ENCODE measurements around the gene LRRC43.
A peak's percentile ranks its signal among the peaks of the same experiment; 100 is the strongest.

The LRRC43 gene

DNA sequence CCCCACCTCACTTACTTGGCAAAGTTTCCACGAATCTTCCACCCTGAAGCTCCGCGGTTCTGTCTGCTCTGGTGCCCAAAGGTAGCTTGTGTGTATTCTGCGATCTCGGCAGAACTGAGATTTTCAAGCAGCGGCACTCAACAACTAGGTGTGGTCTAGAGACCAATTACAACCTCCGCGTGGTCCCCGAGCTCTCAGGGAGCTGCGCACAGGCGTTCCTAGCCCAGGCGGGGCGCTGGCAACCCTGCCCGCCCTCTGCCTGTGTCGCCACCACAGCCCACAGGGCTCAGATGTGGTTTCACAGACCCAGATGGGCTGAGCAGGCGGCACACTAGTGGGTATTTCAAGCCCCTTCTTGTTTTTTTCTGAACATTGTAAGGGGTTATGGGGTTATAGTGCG is 44.4 kb downstream of the LRRC43 start:
- peak; percentile 30 for DNase-seq

DNA sequence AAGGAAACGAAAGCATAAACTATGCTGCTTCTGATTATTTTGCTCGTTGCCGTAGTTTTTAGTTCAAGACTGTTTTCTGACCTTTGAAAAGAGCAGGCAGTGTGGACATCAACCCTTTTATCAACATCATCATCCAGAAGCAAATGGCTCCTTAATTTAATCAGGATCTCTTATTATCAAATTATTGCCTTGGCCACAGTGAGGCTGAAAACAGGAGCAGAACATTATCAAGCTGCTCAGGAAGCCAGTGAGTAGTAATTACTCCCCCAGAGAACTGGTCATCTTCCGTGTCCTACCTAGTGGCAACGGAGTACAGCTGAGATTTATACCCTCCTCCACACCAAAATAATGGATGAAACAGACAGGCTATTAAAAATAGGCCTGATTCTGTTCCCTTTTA is 45.2 kb downstream of the LRRC43 start:
- no peak for DNase-seq

DNA sequence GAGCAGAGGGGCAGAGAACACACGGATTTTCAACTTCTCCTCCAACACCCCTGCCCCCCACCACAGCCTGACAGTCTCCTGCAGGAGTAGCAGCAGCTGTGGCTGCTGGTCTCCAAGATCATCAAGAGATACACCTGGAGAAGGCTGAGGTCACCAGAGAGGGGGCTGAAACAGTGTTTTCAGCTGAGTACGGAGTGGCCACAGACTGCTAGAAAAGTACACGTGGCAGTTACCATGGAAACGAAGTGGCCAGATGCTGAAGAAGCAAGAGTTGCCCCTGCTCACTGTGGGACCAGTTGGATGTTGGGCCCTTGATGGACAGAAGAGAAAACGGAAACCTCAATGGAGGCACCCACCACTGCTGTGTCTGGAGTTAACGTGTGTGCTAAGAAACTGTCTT is 47.9 kb downstream of the LRRC43 start:
- DNase-seq: no peak

DNA sequence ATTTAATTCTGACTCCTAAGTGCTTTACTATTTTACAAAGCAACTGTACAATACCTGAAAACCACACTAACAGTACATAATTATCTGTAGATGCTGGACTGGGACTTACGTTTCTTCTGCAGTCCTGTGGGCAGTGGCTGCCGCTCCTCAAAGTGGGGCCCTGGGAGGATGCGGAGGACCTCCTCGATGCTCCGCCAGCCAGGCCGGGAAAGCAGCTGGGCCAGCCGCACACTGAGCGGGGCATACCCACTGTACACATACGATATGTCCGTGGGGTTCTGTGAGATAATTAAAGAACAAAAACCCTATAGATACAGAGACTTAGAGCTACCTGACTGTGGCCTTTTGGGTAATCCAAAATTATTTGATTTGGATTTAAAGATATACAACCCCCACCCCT is 49.8 kb downstream of the LRRC43 start:
- no peak for DNase-seq

DNA sequence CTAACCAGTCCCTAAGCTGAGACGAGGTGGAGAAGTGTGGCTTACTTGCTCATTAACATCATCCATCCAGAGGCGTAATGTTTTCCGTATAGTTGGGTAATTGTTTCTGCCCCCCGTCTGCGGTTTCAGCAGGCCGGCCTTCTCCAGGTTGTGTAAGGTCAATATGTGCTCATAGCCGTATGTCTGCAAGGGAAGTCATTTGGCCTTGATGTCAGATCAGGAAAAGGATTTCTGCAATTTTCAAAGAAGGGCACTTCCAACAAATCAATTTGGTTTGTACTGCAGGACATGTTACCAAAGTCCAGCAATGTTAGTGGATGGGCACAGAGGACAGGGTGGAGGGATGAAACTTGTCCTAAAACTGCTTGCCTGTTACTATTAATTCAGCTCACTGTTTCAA is 52.8 kb downstream of the LRRC43 start:
- no peak for DNase-seq

DNA sequence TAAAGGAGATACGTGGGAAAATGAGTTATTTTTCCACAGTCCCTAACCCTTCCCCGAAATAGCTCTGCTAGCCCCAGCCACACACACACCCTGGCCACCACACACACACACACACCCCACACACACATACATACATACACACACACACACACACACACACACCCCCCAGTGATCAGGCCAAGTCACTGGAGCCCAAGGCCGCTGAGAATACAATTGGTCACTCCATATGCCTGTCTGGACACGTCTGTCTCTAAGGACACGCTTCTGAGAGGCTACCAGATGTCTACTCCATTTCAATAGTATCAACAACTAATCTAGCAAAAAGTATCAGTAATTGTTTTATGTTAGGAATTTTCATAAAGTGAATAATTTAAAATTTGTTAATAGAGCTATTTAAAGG is 55.9 kb downstream of the LRRC43 start:
- no peak for DNase-seq

DNA sequence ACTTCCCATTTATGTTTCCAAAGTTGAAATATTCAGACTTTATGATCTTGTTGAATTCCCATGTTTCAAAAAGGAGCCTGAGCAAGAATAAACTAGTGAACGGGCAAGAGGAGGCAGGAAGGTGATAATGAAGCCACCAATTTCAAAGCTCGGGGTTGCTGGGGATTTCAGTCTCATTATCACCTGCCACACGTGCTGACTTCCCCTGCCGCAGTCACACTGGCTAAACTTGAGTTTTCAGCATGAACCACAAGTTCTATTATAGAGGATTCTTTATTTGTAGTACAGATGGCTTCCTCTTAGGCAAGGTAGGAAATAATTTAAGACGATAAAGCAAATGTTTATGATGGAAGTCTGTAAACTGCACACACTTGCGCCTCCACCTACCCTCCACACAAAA is 61.0 kb downstream of the LRRC43 start:
- DNase-seq: no peak

DNA sequence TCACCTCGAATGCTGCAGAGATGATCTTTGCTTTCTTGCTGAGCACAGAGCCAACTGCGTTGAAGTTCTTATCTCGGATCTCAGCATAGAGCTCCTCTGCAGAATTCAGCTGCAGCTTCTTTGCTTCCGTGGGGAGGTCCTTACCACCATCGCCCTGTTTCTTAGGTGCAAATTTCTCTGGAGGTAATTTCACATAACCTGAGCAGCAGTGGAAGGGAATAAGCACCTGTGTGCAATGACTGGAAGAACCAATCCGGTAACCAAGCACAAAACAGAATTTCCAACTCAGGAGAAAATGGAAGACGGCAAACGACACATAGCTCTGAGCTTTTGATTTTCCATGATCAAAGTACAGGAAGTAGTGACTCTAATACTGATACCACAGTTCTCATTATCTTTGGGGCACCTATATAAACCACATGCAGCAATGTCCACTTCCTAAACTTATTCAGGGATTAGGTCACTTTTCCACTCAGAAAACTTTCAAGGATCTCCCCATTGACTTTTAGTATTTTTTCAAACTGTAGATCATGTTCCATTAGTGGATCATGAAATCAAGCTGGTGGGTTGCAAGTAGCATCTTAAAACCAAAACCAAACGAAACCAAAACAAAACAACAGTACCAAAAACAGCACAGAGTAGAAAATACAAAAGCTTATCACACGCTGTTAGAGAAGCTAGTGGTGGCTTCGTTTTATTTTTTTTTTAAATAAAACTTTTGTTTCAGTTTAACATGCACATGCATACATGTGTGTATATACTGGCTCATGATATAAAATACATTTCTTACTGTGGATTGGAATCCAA is 61.8 kb downstream of the LRRC43 start:
- no peak for DNase-seq

DNA sequence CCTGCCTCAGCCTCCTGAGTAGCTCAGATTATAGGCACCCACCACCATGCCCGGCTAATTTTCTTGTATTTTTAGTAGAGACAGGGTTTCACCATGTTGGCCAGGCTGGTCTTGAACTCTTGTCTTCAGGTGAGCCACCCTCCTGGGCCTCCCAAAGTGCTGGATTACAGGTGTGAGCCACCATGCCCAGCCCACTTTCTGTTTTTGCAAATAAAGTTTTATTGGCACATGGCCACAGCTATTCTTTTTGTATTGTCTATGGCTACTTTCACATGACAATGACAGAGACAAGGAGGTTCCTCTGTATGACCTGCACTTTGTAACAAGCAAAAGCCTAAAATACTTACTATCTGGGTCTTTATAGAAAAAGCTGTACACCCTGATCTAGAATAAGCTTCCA is 62.6 kb downstream of the LRRC43 start:
- no peak for DNase-seq

DNA sequence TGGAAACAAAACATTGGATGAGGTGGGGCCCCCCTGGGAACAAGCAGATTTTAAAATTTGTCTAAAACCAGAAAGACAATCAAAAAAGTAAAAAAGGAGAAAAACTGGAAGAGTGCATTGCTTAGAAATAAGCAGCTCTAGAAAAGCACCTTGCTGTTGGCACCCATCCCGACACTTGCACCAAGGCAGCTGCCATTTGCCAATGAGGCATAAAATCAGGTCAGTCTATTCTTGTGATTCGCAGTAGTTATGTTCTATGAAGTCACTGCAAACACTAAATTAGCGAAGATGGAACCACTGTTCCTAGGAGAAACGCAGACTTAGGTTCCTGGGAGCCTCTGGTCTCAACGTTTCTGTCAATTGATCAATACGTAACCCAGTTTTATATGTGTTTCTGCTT is 67.1 kb downstream of the LRRC43 start:
- DNase-seq: no peak

DNA sequence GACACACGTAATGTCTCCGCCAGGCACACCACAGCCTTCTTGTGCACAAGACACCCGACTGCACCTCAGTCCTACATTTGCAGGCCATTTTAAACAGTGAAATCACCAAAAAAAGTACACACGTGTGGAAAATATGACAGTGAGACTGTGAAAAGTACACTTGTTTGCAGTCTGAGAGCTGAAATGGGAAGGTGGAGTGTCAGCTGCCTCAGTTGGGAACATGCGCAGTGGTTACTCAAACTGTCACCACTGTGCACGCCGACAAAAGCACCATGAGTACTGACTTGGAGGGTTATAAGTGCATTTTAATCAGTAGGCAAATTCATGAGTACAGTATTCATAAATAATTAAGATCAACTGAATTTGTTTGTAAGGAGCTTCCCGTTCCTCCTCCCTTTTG is 67.6 kb downstream of the LRRC43 start:
- no peak for DNase-seq

All from activated CD4-positive, alpha-beta T cell treated with anti-CD3 and anti-CD28 coated beads for 48 hours (primary cell).